HCT116 (cell line): ENCODE results near the gene TUBA4A. TPM values are rescaled to one million over a fixed set of nuclear protein-coding genes. Genes with fewer than 3 reads are reported as not detected.

Experiments used
- ATAC-seq: fragments of 200-7000 bp; cut with Tn5 transposase; 2 replicates; pipeline ENCODE4 v1.9.1; 2020; ENCODE audit warnings: mild to moderate bottlenecking, moderate library complexity
- BruUV-seq: library from RNA; stranded (reverse); fragments of 400-500 nt; replicated peaks from 2 replicates; lab custom pipeline; 2021; lab: Mats Ljungman, UMichigan
- CTCF ChIA-PET: fragments of 300-600 bp; sonication (Branson Sonifier 250); formaldehyde crosslinking; loops from one replicate; lab custom pipeline; 2021; ENCODE audit warnings: antibody characterized with exemption; lab: Charles Lee
- POLR2A ChIA-PET: fragments of 300-600, 350-600 bp; sonication (Branson Sonifier 250); formaldehyde crosslinking; loops from one replicate; lab custom pipeline; 2021; ENCODE audit warnings: antibody characterized with exemption; lab: Charles Lee
- RAD21 ChIA-PET, 2 experiments: fragments of 300-600 bp; sonication (Branson Sonifier 250); formaldehyde crosslinking; loops; one replicate each; lab custom pipeline; 2023; ENCODE audit warnings: low total read pairs in 2 of 2; ENCODE audit not compliant: uncharacterized antibody in 2 of 2, unreplicated experiment in 2 of 2, low non-redundant PET in 1 of 2; lab: Charles Lee
- DNase-seq: peaks from one replicate; pipeline ENCODE4 v3.0.0-alpha.2; 2010; ENCODE audit warnings: low read depth, low spot score
- H2AFZ ChIP-seq: fragments of 200-600 bp; shearing (Covaris generic), sonication (generic); 2 replicates; pipeline ENCODE4 v1.6.1; 2017; ENCODE audit warnings: low read depth, mixed run types, mixed read lengths, antibody characterized with exemption, low read length; ENCODE audit not compliant: poor library complexity, severe bottlenecking
- H3K27ac ChIP-seq: 2 replicates; pipeline ENCODE4 v1.5.1; 2012; ENCODE audit warnings: low read depth, low read length
- H3K27me3 ChIP-seq: fragments of 200-600 bp; sonication (generic); 2 replicates; pipeline ENCODE4 v1.6.1; 2016; ENCODE audit warnings: mixed run types, low read length, mixed read lengths; ENCODE audit not compliant: insufficient read depth
- H3K36me3 ChIP-seq, 2 experiments: fragments of 200-500 bp in 1 of 2; fragments of 200-600 bp in 1 of 2; sonication (Bioruptor generic) in 1 of 2; sonication (generic) in 1 of 2; 2 replicates each; pipeline versions ENCODE4 v1.5.1 to v1.6.1; 2014 to 2016; ENCODE audit warnings: low read length in 2 of 2, inconsistent platforms in 1 of 2, mixed read lengths in 1 of 2, mixed run types in 1 of 2; ENCODE audit not compliant: insufficient read depth in 2 of 2, control insufficient read depth in 1 of 2
- H3K4me1 ChIP-seq, 2 experiments: fragments of 200-600 bp in 1 of 2; sonication (generic) in 1 of 2; 2 replicates each; pipeline versions ENCODE4 v1.5.1 to v1.6.1; 2012 to 2017; ENCODE audit warnings: low read length in 2 of 2, inconsistent platforms in 1 of 2, mild to moderate bottlenecking in 1 of 2, mixed read lengths in 1 of 2, mixed run types in 1 of 2, moderate library complexity in 1 of 2; ENCODE audit not compliant: insufficient read depth in 2 of 2, control insufficient read depth in 1 of 2
- H3K4me2 ChIP-seq: fragments of 200-600 bp; sonication (generic); 2 replicates; pipeline ENCODE4 v1.6.1; 2017; ENCODE audit warnings: mixed run types, low read length, mixed read lengths
- H3K4me3 ChIP-seq, 2 experiments: fragments of 200-600 bp in 1 of 2; sonication (generic) in 1 of 2; replicated peaks in 1 of 2; 2 replicates each; pipeline ENCODE4 v1.5.1; 2011 to 2016; ENCODE audit warnings: low read length in 2 of 2, control low read depth in 1 of 2, low read depth in 1 of 2, mild to moderate bottlenecking in 1 of 2, mixed read lengths in 1 of 2, mixed run types in 1 of 2
- H3K79me2 ChIP-seq: fragments of 200-600 bp; sonication (generic); 2 replicates; pipeline ENCODE4 v1.6.1; 2017; ENCODE audit warnings: mild to moderate bottlenecking, mixed run types, low read length, moderate library complexity, mixed read lengths; ENCODE audit not compliant: insufficient read depth
- H3K9ac ChIP-seq: fragments of 200-600 bp; sonication (generic); 2 replicates; pipeline ENCODE4 v1.6.1; 2016; ENCODE audit warnings: low read length, mixed read lengths
- H3K9me2 ChIP-seq: fragments of 200-600 bp; sonication (generic), shearing (Covaris generic); 2 replicates; pipeline ENCODE4 v1.6.1; 2017; ENCODE audit warnings: mixed run types, mild to moderate bottlenecking, moderate library complexity; ENCODE audit not compliant: insufficient read depth
- H3K9me3 ChIP-seq, 2 experiments: fragments of 200-500 bp in 1 of 2; fragments of 200-600 bp in 1 of 2; sonication (Bioruptor generic) in 1 of 2; sonication (generic) in 1 of 2; 2 replicates each; pipeline ENCODE4 v1.6.1; 2014 to 2017; ENCODE audit warnings: low read length in 2 of 2, mixed read lengths in 2 of 2, inconsistent platforms in 1 of 2, low read depth in 1 of 2, mild to moderate bottlenecking in 1 of 2, mixed run types in 1 of 2, moderate library complexity in 1 of 2; ENCODE audit not compliant: control insufficient read depth in 1 of 2, insufficient read depth in 1 of 2
- H4K20me1 ChIP-seq: fragments of 200-600 bp; sonication (generic), shearing (Covaris generic); 2 replicates; pipeline ENCODE4 v1.6.1; 2017; ENCODE audit warnings: mixed run types, mild to moderate bottlenecking, moderate library complexity; ENCODE audit not compliant: insufficient read depth
- CBX3 ChIP-seq: IDR thresholded peaks from 2 replicates; pipeline ENCODE4 v1.6.1; 2012; ENCODE audit warnings: low read depth
- CEBPB ChIP-seq: IDR thresholded peaks from 2 replicates; pipeline ENCODE4 v1.6.1; 2012; ENCODE audit warnings: low read depth
- ELF1 ChIP-seq: IDR thresholded peaks from 2 replicates; pipeline ENCODE4 v1.6.1; 2012; ENCODE audit warnings: low read depth, borderline replicate concordance
- EZH2 ChIP-seq: fragments of 200-600 bp; sonication (generic); IDR thresholded peaks from 2 replicates; pipeline ENCODE4 v1.6.1; 2017; ENCODE audit warnings: antibody characterized with exemption, mixed run types
- EZH2phosphoT487 ChIP-seq: fragments of 200-600 bp; IDR thresholded peaks from 2 replicates; pipeline ENCODE4 v1.6.1; 2018; ENCODE audit warnings: antibody characterized with exemption, borderline replicate concordance
- FOSL1 ChIP-seq: IDR thresholded peaks from 2 replicates; pipeline ENCODE4 v1.6.1; 2012; ENCODE audit warnings: low read depth
- POLR2AphosphoS5 ChIP-seq: IDR thresholded peaks from 2 replicates; pipeline ENCODE4 v1.6.1; 2011; ENCODE audit warnings: mild to moderate bottlenecking, low read depth, low read length, moderate library complexity
- RAD21 ChIP-seq: IDR thresholded peaks from 2 replicates; pipeline ENCODE4 v1.6.1; 2012; ENCODE audit warnings: low read depth, mild to moderate bottlenecking
- SIN3A ChIP-seq: IDR thresholded peaks from 2 replicates; pipeline ENCODE4 v1.6.1; 2012; ENCODE audit warnings: low read depth
- SP1 ChIP-seq: IDR thresholded peaks from 2 replicates; pipeline ENCODE4 v1.6.1; 2012; ENCODE audit warnings: low read depth
- SRF ChIP-seq: IDR thresholded peaks from 2 replicates; pipeline ENCODE4 v1.6.1; 2012; ENCODE audit warnings: low read depth
- TCF7L2 ChIP-seq: IDR thresholded peaks from 2 replicates; pipeline ENCODE4 v1.7.0; 2011; ENCODE audit warnings: borderline replicate concordance, inconsistent platforms; ENCODE audit not compliant: insufficient read depth, insufficient read length; ENCODE audit errors: extremely low read depth
- YY1 ChIP-seq: IDR thresholded peaks from 2 replicates; pipeline ENCODE4 v1.6.1; 2011; ENCODE audit warnings: low read length, low read depth, moderate library complexity, mild to moderate bottlenecking; ENCODE audit not compliant: insufficient replicate concordance; ENCODE audit errors: extremely low read depth
- intact Hi-C: fragments of 100-400 bp; cut with micrococcal nuclease; formaldehyde crosslinking; loops from 2 replicates; pipeline ENCODE4 v1.10.0; 2022
- total RNA-seq: library from RNA; stranded (reverse); gene quantifications from one replicate; pipeline ENCODE4 v1.2.1, GENCODE V29; 2021; ENCODE audit not compliant: unreplicated experiment
- TF ChIP-seq, protein P1 (sequence below): IDR thresholded peaks from 2 replicates; pipeline ENCODE4 v1.6.1; 2012
- TF ChIP-seq, protein P2 (sequence below): IDR thresholded peaks from 2 replicates; pipeline ENCODE4 v1.6.1; 2011; ENCODE audit warnings: mild to moderate bottlenecking, low read length, moderate library complexity; ENCODE audit not compliant: insufficient replicate concordance; ENCODE audit errors: extremely low read depth
- TF ChIP-seq, protein P3 (sequence below): IDR thresholded peaks from 2 replicates; pipeline ENCODE4 v1.6.1; 2012
- TF ChIP-seq, protein P4 (sequence below), 3 experiments: fragments of 200-600 bp in 1 of 3; sonication (generic) in 1 of 3; IDR thresholded peaks in 2 of 3; conservative IDR thresholded peaks in 1 of 3; 2 replicates each; pipeline ENCODE4 v1.5.1; 2012 to 2017; ENCODE audit warnings: low read depth in 2 of 3, low read length in 2 of 3, antibody characterized with exemption in 1 of 3, borderline replicate concordance in 1 of 3, control low read depth in 1 of 3, mild to moderate bottlenecking in 1 of 3, mixed read lengths in 1 of 3, mixed run types in 1 of 3, moderate library complexity in 1 of 3; ENCODE audit not compliant: insufficient read depth in 1 of 3
- TF ChIP-seq, protein P5 (sequence below): IDR thresholded peaks from 2 replicates; pipeline ENCODE4 v1.6.1; 2012; ENCODE audit warnings: low read depth

Gene TUBA4A
- total RNA-seq, 1 experiment from 2014 or later = 32.7 TPM

DNA sequence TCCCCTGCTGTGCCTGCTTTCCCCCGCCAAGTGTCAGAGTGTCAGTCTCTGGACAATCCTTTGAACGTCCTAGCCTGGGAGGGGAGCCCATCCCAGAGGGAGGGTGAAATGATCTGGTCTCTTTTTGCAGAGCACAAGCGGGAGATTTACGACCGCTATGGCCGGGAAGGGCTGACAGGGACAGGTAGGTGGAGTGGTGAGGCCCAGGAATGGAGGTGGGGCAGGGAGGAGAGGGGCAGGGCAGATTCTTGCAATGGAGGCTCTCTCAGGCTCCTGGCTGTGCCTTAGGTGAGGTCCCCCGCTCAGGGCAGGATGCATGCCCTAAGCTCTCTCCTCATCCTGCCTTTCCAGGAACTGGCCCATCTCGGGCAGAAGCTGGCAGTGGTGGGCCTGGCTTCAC is 27.9 kb upstream of the TUBA4A start:
- Histone ChIP-seq H3K27me3 (no peaks in the 10 kb centered on the region), H2AFZ (no peak overlapping the region), H3K4me2 (no peak overlapping the region), H3K79me2 (no peaks in the 10 kb centered on the region), H3K9me2 (no peaks in the 10 kb centered on the region), H3K36me3 (no peaks in the 10 kb centered on the region), H3K27ac (no peak overlapping the region), H3K4me1 (peaks cover 26 to 42% of the 10 kb centered on the region in 2 experiments), H3K9me3 (no peaks in the 10 kb centered on the region), H4K20me1 (no peaks in the 10 kb centered on the region), H3K4me3 (no peak overlapping the region)
- ChIA-PET CTCF (interaction anchor here (2.2 kb wide), 1 partner anchor 13 kb away, joined by 8 read pairs; no protein-coding TSS in a partner anchor), RAD21 (no interaction called here), POLR2A (no interaction called here)
- intact Hi-C loops = no loop called here
- DNase-seq (no peak), ATAC-seq (no peak)
- no TSS peak for BruUV-seq
- TF ChIP-seq SP1 = no peak
- TF ChIP-seq, protein P1, sequence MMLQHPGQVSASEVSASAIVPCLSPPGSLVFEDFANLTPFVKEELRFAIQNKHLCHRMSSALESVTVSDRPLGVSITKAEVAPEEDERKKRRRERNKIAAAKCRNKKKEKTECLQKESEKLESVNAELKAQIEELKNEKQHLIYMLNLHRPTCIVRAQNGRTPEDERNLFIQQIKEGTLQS = no peak
- no peak for TF ChIP-seq SIN3A
- no peak for TF ChIP-seq CEBPB
- TF ChIP-seq, protein P2, sequence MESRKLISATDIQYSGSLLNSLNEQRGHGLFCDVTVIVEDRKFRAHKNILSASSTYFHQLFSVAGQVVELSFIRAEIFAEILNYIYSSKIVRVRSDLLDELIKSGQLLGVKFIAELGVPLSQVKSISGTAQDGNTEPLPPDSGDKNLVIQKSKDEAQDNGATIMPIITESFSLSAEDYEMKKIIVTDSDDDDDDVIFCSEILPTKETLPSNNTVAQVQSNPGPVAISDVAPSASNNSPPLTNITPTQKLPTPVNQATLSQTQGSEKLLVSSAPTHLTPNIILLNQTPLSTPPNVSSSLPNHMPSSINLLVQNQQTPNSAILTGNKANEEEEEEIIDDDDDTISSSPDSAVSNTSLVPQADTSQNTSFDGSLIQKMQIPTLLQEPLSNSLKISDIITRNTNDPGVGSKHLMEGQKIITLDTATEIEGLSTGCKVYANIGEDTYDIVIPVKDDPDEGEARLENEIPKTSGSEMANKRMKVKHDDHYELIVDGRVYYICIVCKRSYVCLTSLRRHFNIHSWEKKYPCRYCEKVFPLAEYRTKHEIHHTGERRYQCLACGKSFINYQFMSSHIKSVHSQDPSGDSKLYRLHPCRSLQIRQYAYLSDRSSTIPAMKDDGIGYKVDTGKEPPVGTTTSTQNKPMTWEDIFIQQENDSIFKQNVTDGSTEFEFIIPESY = no peak
- TF ChIP-seq, protein P3, sequence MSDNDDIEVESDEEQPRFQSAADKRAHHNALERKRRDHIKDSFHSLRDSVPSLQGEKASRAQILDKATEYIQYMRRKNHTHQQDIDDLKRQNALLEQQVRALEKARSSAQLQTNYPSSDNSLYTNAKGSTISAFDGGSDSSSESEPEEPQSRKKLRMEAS = no peak
- TF ChIP-seq CBX3 = no peak
- no peak for TF ChIP-seq YY1
- TF ChIP-seq ELF1 = no peak
- TF ChIP-seq, protein P4, sequence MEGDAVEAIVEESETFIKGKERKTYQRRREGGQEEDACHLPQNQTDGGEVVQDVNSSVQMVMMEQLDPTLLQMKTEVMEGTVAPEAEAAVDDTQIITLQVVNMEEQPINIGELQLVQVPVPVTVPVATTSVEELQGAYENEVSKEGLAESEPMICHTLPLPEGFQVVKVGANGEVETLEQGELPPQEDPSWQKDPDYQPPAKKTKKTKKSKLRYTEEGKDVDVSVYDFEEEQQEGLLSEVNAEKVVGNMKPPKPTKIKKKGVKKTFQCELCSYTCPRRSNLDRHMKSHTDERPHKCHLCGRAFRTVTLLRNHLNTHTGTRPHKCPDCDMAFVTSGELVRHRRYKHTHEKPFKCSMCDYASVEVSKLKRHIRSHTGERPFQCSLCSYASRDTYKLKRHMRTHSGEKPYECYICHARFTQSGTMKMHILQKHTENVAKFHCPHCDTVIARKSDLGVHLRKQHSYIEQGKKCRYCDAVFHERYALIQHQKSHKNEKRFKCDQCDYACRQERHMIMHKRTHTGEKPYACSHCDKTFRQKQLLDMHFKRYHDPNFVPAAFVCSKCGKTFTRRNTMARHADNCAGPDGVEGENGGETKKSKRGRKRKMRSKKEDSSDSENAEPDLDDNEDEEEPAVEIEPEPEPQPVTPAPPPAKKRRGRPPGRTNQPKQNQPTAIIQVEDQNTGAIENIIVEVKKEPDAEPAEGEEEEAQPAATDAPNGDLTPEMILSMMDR (IDR thresholded peaks at IDR 0.05 in 2 of 3, conservative IDR thresholded peaks at IDR 0.05 in 1 of 3; ENCODE audit: borderline replicate concordance in 1 of 3, insufficient read depth in 1 of 3, low read depth in 2 of 3, low read length in 2 of 3) = no peak
- no peak for TF ChIP-seq EZH2phosphoT487
- no peak for TF ChIP-seq FOSL1
- no peak for TF ChIP-seq RAD21
- no peak for TF ChIP-seq TCF7L2
- no peak for TF ChIP-seq SRF
- TF ChIP-seq POLR2AphosphoS5 = no peak
- TF ChIP-seq, protein P5, sequence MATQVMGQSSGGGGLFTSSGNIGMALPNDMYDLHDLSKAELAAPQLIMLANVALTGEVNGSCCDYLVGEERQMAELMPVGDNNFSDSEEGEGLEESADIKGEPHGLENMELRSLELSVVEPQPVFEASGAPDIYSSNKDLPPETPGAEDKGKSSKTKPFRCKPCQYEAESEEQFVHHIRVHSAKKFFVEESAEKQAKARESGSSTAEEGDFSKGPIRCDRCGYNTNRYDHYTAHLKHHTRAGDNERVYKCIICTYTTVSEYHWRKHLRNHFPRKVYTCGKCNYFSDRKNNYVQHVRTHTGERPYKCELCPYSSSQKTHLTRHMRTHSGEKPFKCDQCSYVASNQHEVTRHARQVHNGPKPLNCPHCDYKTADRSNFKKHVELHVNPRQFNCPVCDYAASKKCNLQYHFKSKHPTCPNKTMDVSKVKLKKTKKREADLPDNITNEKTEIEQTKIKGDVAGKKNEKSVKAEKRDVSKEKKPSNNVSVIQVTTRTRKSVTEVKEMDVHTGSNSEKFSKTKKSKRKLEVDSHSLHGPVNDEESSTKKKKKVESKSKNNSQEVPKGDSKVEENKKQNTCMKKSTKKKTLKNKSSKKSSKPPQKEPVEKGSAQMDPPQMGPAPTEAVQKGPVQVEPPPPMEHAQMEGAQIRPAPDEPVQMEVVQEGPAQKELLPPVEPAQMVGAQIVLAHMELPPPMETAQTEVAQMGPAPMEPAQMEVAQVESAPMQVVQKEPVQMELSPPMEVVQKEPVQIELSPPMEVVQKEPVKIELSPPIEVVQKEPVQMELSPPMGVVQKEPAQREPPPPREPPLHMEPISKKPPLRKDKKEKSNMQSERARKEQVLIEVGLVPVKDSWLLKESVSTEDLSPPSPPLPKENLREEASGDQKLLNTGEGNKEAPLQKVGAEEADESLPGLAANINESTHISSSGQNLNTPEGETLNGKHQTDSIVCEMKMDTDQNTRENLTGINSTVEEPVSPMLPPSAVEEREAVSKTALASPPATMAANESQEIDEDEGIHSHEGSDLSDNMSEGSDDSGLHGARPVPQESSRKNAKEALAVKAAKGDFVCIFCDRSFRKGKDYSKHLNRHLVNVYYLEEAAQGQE = no peak
- no peak for TF ChIP-seq EZH2
- TF ChIP-seq, all 23 proteins: peak for 0
- H3K9ac ChIP-seq = no peak overlapping the region
